ENCODE measurements around the gene PFN1. TPM values are rescaled to one million over a fixed set of nuclear protein-coding genes. Genes with fewer than 3 reads are reported as not detected.
"Not testable (repeated sequence)": the region's sequence is repeated elsewhere in the genome, so short reads cannot be mapped to it uniquely, and the experiment has no call there.

PFN1 gene
- total RNA-seq, 1 experiment from 2014 or later: 1,337 TPM

DNA sequence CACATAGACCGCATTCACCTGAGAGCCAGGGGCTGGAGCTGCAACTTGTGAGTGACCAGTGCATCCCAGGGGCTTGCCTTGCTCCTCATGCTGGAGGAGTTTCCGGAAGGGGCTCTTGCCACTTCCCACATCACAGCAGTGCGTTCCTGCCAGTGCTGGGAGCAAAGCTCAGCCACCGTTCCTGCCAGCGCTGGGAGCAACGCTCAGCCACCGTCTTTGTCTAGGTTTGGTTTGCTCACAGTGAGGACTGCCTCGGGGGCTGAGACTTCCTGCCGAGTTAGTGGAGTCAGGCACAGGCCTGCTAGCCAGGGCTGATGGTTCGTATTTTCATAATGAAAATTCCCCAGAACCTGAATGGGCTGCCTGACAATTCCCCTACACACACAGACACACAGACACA lies 40.0 kb downstream of the PFN1 start:
- H3K4me3 ChIP-seq: no peak overlapping the region
- no peaks in the 10 kb centered on the region for H3K27me3 ChIP-seq (replicated peaks)
- no peak overlapping the region for H3K27ac ChIP-seq
- H3K4me1 ChIP-seq (replicated peaks): peaks cover 9% of the 10 kb centered on the region
- no peaks in the 10 kb centered on the region for H3K9me3 ChIP-seq (replicated peaks)
- DNase-seq (ENCODE audit: low read depth in 1 of 2, low spot score in 2 of 2): no peak
- no peaks in the 10 kb centered on the region for H3K36me3 ChIP-seq

DNA sequence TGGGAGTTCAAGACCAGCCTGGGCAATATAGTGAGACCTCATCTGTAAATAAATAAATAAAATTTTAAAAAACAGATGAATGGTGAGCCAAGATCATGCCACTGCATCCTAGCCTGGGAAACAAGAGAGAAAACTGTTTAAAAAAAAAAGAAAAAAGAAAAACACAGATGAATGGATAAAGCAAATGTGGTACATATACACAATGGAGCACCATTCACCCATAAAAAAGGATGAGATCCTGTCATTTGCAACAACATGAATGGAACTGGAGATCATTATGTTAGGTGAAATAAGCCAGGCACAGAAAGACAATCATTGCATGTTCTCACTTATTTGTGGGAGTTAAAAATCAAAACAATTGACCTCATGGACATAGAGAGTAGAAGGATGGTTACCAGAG lies 41.7 kb downstream of the PFN1 start:
- not testable (repeated sequence) for H3K9me3 ChIP-seq (replicated peaks); H3K36me3 ChIP-seq; H3K27ac ChIP-seq; DNase-seq (ENCODE audit: low read depth in 1 of 2, low spot score in 2 of 2); H3K4me3 ChIP-seq; H3K27me3 ChIP-seq (replicated peaks); H3K4me1 ChIP-seq (replicated peaks)

DNA sequence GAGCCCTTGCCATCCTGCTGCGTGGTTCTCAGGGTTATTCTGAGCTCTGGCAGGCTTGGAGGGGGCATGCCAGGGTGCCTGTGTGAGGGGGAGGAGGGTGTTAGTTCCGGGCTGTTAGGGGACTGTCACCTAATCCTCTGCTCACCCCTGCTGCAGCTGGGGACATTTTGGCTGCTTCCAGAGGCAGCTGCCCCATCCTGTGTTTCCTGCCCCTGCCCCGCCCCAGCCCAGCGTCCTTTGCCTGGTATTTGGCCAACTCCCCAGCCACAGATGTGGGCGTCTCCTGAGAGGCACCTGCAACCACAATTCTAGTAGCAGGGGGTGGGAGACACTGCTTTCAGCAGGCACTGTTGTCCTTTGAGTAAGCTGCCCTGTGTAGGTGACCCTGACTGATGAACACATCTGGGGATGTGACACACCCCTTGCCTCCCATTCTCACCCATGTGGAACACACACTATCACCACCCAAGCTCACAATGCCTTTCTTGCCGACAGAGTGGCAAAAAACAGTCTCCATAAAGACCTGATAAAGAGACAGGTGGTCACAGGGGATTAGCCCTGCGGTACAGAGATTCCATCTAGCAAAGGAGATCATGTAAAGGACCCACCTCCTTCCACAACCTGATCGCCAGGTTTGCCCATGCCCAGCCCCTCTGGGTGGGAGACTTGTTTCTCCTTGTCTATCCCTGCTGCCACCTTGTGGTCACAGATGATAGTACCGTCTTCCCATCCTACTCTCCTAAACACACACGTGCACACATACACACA lies 45.1 kb downstream of the PFN1 start, which contains the start of gene CHRNE:
TSS of gene CHRNE (minus strand) at position 48 of the 768 bp plus-strand sequence. CDS start at position 13, 35 bp downstream.
- Histone ChIP-seq H3K27me3 (replicated peaks) (no peaks in the 10 kb centered on the region), H3K4me3 (no peak within 1 kb of the TSS), H3K27ac (no peak within 1 kb of the TSS), H3K36me3 (no peaks in the 10 kb centered on the region), H3K4me1 (replicated peaks) (no peaks in the 10 kb centered on the region), H3K9me3 (replicated peaks) (no peaks in the 10 kb centered on the region)
- peak; percentile 61 to 74 for DNase-seq (ENCODE audit: low read depth in 1 of 2, low spot score in 2 of 2)

DNA sequence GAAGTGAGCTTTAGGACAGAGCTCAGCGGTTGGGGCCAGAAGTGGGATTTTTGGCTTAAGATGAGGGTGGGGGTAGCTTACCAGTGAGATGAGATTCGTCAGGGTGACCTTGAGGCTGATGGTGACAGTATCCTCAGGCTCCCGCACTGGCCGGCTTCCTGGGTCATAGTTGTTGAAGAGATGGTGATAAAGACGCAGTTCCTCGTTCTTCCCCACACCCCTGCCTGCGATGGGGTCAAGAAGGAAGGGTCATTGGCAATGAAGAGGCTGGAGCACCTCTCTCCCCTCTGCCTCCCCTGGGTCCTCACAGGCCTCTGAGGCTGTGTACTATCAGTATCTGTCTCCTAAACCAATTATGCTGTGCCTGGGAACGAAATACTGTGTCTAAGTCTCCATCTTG lies 45.8 kb downstream of the PFN1 start:
- no peaks in the 10 kb centered on the region for H3K36me3 ChIP-seq
- no peak for DNase-seq (ENCODE audit: low read depth in 1 of 2, low spot score in 2 of 2)
- no peaks in the 10 kb centered on the region for H3K27me3 ChIP-seq (replicated peaks)
- no peak overlapping the region for H3K4me3 ChIP-seq
- no peaks in the 10 kb centered on the region for H3K9me3 ChIP-seq (replicated peaks)
- no peaks in the 10 kb centered on the region for H3K4me1 ChIP-seq (replicated peaks)
- no peak overlapping the region for H3K27ac ChIP-seq

DNA sequence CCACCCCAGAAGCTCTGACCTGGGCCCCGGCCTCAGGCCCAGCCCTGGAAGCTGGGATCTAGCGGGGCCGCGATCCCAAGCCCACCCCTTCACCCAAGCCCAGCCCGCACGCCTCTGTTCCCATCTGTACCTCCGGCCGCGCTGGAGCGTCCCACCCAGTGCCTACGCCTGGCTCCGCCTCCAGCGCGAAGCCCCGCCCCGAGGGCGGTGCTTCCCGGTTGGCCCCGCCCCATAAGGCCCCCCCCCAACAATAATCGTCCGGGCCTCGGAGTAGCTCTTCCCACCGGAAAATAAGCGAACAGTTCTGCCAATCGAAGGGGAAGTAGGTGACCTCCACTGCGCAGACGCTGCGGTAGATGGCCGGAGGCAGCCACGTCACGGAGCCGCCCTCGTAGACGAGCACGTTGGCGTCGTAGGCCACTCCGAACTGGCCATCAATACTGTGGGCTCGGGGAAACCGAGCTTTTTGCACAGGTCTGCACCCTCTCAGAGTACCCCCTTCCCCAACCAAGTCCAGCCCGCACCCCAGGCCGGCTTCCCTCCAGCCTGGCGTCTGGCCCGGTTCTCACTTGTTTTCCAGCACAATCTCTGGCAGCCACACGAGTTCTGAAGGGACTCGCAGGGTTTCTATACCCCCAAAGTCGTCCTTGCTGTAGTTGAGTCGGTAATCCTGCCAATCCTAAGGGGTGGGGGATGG lies 46.5 kb downstream of the PFN1 start:
- Histone ChIP-seq H3K36me3 (peaks cover 3% of the 10 kb centered on the region), H3K4me1 (replicated peaks) (no peaks in the 10 kb centered on the region), H3K9me3 (replicated peaks) (no peaks in the 10 kb centered on the region), H3K4me3 (no peak overlapping the region), H3K27ac (no peak overlapping the region), H3K27me3 (replicated peaks) (no peaks in the 10 kb centered on the region)
- DNase-seq (ENCODE audit: low read depth in 1 of 2, low spot score in 2 of 2): no peak

DNA sequence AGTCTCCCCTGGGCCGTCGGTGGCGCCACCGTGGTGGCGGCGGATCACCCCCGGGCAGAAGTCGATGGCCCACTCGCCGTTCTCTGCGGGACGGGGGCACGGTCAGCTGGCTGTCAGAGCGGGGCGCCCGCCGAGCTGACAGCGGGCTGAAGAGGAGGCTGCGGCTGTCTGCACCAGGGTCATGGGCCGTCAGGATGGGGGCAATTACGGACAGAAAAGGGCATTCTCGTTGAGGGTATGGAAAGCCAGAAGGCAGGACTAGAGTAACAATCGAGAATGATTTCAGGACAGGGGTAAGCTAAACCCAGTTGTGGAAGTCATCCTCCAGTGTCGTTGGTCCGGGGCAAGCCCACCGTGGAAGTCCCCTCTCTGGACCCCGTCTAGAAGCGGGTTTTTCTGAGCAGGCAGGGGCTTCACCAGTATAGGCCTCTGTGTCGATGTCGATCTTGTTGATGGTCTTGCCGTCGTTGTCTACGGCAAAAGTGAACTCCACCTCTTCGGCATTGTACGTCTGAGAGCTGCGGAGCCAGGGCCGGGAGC lies 47.2 kb downstream of the PFN1 start:
- no peak overlapping the region for H3K4me3 ChIP-seq
- H3K4me1 ChIP-seq (replicated peaks): no peaks in the 10 kb centered on the region

DNA sequence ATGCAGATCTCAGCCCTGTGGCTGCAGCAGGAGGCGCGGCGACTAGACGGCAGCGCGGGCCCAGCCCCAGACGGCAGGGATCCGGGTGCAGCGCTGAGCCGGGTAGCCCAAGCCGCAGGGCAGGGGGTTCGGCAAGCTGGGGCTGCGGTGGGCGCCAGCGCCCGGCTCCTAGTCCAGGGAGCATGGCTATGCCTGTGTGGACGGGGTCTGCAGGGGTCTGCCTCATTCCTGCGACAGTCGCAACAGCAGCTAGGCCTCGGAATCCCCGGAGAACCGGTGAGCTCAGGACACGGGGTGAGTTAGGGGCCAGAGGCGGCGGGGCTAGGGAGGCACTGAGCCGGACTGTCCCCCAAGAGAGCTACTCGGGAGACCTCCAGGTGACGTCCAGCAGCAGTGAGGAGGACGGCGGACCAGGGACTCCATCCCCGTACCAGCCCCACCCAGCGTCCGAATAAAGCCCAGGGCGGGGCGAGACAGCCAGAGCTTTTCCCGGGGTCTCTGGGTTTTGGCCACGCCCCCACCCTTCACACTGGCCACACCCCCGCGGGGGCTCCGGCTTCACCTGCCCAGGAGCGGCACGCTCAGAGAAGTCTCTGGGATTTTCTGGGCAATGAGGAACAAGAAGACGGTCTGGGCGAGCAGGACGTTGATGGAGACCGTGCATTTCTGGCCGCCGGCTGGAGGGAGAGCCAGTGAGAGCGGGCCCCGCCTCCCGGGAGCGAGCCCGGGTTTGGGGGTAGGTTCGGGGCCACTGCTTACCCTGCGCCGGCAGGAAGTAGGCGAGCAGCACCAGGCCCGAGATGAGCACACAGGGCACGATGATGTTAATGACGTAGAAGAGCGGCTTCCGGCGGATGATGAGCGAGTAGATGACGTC lies 47.9 kb downstream of the PFN1 start:
- H3K4me3 ChIP-seq: no peak overlapping the region
- peaks cover 17% of the 10 kb centered on the region for H3K36me3 ChIP-seq
- H3K4me1 ChIP-seq (replicated peaks): no peaks in the 10 kb centered on the region
- no peaks in the 10 kb centered on the region for H3K27me3 ChIP-seq (replicated peaks)
- no peaks in the 10 kb centered on the region for H3K9me3 ChIP-seq (replicated peaks)
- H3K27ac ChIP-seq: no peak overlapping the region
- no peak for DNase-seq (ENCODE audit: low read depth in 1 of 2, low spot score in 2 of 2)

More for the DNA sequence above, 47.2 kb downstream of the PFN1 start:
- Histone ChIP-seq H3K27me3 (replicated peaks) (no peaks in the 10 kb centered on the region), H3K27ac (no peak overlapping the region), H3K36me3 (peaks cover 10% of the 10 kb centered on the region), H3K9me3 (replicated peaks) (no peaks in the 10 kb centered on the region)
- no peak for DNase-seq (ENCODE audit: low read depth in 1 of 2, low spot score in 2 of 2)

DNA sequence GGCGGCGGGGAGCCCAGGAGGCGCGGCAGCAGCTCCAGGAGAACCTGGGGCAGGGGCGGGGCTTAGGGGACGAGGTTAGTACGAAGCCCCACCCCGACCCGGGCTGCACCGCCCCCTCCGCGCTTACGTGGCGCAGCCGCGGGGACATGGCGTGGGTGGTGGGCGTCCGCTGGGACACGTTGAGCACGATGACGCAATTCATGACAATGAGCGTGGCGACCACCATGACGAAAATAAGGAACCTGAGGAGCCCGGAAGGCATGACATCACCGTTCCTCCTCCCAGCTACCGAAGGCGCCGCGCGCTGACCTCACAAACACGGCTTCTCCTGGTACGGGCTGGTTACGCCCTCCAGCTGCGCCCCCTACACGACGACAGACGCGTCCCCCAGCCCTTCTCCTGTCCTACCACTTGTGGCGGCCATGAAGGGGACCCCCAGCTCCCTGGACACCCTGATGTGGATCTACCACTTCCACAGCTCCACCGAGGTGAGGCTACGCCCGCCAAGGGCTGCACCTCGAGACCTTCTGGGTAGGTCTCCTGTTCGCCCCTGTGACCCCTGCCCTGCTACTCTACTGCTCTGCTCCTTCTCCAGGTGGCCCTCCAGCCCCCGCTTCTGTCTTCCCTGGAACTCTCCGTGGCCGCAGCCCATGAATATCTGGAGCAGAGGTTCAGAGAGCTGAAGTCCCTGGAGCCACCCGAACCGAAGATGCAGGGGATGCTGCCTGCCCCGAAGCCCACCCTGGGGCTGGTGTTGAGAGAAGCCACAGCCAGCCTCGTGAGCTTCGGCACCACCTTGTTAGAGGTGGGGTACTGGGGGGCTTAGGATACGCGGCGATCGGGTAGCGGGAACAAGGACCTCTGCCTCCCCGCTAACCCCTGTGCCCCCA lies 48.7 kb downstream of the PFN1 start, which contains the start of gene C17orf107:
TSS of gene C17orf107 (plus strand) at position 196 of the 890 bp plus-strand sequence. CDS start at position 423, 227 bp downstream.
- Histone ChIP-seq H3K4me3 (no peak within 1 kb of the TSS), H3K27ac (no peak within 1 kb of the TSS), H3K4me1 (replicated peaks) (no peaks in the 10 kb centered on the region), H3K27me3 (replicated peaks) (no peaks in the 10 kb centered on the region), H3K36me3 (peaks cover 26% of the 10 kb centered on the region), H3K9me3 (replicated peaks) (no peaks in the 10 kb centered on the region)
- no peak for DNase-seq (ENCODE audit: low read depth in 1 of 2, low spot score in 2 of 2)

DNA sequence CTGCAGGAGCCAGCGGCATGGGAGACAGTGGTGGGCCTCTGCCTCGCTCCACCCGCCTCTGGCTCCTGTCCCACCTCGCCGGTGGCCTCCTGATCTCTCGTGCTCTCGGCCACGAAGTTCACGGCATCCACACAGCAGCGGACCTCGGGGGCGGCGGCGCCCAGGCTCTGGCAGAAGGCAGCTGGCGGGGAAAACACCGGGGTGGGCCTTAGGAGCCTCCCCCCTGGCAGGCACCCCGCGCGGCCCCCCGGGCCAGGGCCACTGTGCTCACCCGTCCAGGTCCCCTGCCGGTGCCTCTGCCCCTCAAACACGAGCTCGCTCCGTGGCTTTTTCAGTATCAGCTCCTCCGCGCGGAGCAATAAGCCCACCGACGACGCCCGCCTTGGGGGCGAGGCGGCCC lies 49.4 kb downstream of the PFN1 start:
- Histone ChIP-seq H3K36me3 (peaks cover 32% of the 10 kb centered on the region), H3K9me3 (replicated peaks) (no peaks in the 10 kb centered on the region), H3K27me3 (replicated peaks) (no peaks in the 10 kb centered on the region), H3K27ac (no peak overlapping the region), H3K4me3 (no peak overlapping the region), H3K4me1 (replicated peaks) (no peaks in the 10 kb centered on the region)
- no peak for DNase-seq (ENCODE audit: low read depth in 1 of 2, low spot score in 2 of 2)

DNA sequence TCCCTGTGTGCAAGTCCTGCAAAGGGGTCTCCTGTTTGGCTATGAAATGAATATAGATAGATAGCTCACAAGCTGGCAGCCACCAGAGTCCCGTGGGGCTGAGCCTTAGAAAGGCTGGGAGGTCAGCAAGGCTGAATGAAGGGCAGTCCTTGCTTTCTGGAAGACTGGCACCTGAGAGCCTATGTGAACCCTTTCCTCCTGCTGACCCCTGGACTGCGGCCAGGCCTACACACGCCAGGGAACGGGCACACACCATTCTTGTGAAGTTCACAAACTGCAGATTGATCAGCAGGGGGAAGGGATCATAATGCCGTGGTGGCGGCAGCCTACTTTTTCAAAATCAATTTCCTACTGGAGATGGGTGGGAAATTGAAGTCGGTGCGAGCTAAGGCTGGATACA lies 50.0 kb downstream of the PFN1 start:
- no peak for DNase-seq (ENCODE audit: low read depth in 1 of 2, low spot score in 2 of 2)
- Histone ChIP-seq H3K27me3 (replicated peaks) (no peaks in the 10 kb centered on the region), H3K4me3 (no peak overlapping the region), H3K36me3 (peaks cover 38% of the 10 kb centered on the region), H3K9me3 (replicated peaks) (no peaks in the 10 kb centered on the region), H3K4me1 (replicated peaks) (no peaks in the 10 kb centered on the region), H3K27ac (no peak overlapping the region)

DNA sequence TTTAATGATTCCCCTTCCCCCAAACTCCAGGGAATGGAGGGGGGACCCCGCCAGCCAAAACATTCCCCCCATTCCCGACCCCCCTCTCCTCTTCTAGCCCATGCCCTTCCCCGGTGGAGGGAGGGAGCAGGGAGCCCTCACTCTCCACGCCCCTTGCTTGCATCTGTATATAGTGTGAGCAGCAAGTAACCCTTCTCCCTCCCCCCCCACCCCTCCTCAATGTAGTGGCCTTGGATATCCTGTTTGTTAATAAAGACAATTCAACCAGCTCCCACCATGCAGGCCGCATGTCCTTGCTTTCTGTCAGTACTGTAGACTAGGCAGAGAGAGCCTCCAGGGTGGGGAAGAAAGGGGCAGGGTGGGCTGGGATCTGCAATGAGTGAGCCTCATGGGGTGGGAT lies 50.5 kb downstream of the PFN1 start:
- H3K27ac ChIP-seq: no peak overlapping the region

DNA sequence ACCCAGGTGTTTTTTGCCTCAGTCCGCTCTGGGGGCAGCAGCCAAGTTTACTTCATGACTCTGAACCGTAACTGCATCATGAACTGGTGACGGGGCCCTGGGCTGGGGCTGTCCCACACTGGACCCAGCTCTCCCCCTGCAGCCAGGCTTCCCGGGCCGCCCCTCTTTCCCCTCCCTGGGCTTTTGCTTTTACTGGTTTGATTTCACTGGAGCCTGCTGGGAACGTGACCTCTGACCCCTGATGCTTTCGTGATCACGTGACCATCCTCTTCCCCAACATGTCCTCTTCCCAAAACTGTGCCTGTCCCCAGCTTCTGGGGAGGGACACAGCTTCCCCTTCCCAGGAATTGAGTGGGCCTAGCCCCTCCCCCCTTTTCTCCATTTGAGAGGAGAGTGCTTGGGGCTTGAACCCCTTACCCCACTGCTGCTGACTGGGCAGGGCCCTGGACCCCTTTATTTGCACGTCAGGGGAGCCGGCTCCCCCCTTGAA lies 51.1 kb downstream of the PFN1 start:
- Histone ChIP-seq H3K4me1 (replicated peaks) (no peaks in the 10 kb centered on the region), H3K27me3 (replicated peaks) (no peaks in the 10 kb centered on the region), H3K4me3 (no peak overlapping the region), H3K27ac (no peak overlapping the region), H3K36me3 (peaks cover 39% of the 10 kb centered on the region), H3K9me3 (replicated peaks) (no peaks in the 10 kb centered on the region)
- no peak for DNase-seq (ENCODE audit: low read depth in 1 of 2, low spot score in 2 of 2)

More for the DNA sequence above, 50.5 kb downstream of the PFN1 start:
- Histone ChIP-seq H3K36me3 (peaks cover 39% of the 10 kb centered on the region), H3K27me3 (replicated peaks) (no peaks in the 10 kb centered on the region), H3K9me3 (replicated peaks) (no peaks in the 10 kb centered on the region), H3K4me1 (replicated peaks) (no peaks in the 10 kb centered on the region), H3K4me3 (no peak overlapping the region)
- DNase-seq (ENCODE audit: low read depth in 1 of 2, low spot score in 2 of 2): no peak

All from SJSA1 (cell line).